Activated T-cell treated with anti-CD3 and anti-CD28 coated beads for 1 hour (primary cell): ENCODE data around the gene ZHX3.
"Not testable (repeated sequence)": the region's sequence is repeated elsewhere in the genome, so short reads cannot be mapped to it uniquely, and the experiment has no call there.

Experiments
- DNase-seq: peaks from one replicate; pipeline ENCODE4 v3.0.0-alpha.2; 2020; ENCODE audit warnings: low read depth

Gene ZHX3

GRCh38 chr20:41134362-41135186 is 183.0 kb downstream of the ZHX3 start:
- DNase-seq, result no peak

GRCh38 chr20:41133709-41134361 is 183.7 kb downstream of the ZHX3 start:
- DNase-seq, result no peak

GRCh38 chr20:41132388-41132775 is 185.1 kb downstream of the ZHX3 start:
- DNase-seq, result not testable (repeated sequence)

- no peak for DNase-seq
Measured at GRCh38 chr20:41131594-41132387, 185.7 kb downstream of the ZHX3 start.
